ENCODE results near the gene SYTL4. TPM values are rescaled to one million over a fixed set of nuclear protein-coding genes. Genes with fewer than 3 reads are reported as not detected.

The SYTL4 gene
- total RNA-seq, 1 experiment from 2014 or later, result 0.13 TPM

DNA sequence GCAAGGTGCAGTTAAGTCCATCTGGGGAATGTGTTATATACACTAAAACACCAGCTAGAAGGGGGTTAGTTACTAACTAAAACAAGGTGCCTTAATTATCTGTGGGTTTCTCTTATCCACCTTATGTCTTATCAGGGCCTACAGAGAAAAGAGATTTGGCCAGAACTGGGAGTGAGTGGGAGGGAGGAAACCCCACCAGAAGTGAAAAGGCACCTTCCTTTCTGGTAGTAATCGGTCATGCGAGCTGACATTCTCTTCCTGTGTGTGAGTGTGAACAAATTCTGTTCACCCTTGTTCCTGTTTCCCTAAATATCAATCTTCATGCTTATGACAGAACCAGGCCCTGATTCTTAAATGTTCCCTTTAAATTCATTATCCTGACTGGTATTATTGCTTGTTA, 44.4 kb downstream of the SYTL4 start:
- no CpG with 5 or more reads among the region's 2 CpGs for WGBS (ENCODE audit: extremely low coverage, insufficient read length, low lambda C conversion rate)

More for the DNA sequence above, 44.4 kb downstream of the SYTL4 start:
- H2BK5ac ChIP-seq (ENCODE audit: insufficient read length, low read length), result no peak overlapping the region
- no peak for DNase-seq
- H3K79me2 ChIP-seq (ENCODE audit: insufficient read depth, low read length), result no peaks in the 10 kb centered on the region
- Mint-ChIP-seq H3K4me3 (no peak overlapping the region), H3K9me3 (peaks cover 34 to 57% of the 10 kb centered on the region in 2 experiments), H3K36me3 (ENCODE audit: insufficient read depth in 1 of 3, low read depth in 3 of 3) (peaks cover 0 to 2% (median 0%) of the 10 kb centered on the region in 3 experiments; a peak in 1 of 7 replicates), H3K4me1 (no peaks in the 10 kb centered on the region), H3K27me3 (ENCODE audit: low read depth) (peaks cover 3% of the 10 kb centered on the region), H3K27ac (no peak overlapping the region; a peak in 1 of 7 replicates)
- no peaks in the 10 kb centered on the region for H3K79me1 ChIP-seq (ENCODE audit: insufficient read depth, low read depth, low read length, poor library complexity, severe bottlenecking)
- no peak overlapping the region for H3K23ac ChIP-seq (ENCODE audit: insufficient read length, low read depth, low read length)
- H4K5ac ChIP-seq (ENCODE audit: insufficient read length, low read depth, low read length), result no peak overlapping the region
- no peak overlapping the region for H2BK120ac ChIP-seq (ENCODE audit: low read depth, low read length, poor library complexity, severe bottlenecking)
- H2BK20ac ChIP-seq (ENCODE audit: low read depth, low read length, poor library complexity, severe bottlenecking), result no peak overlapping the region
- H4K8ac ChIP-seq (replicated peaks; ENCODE audit: insufficient read length, low read depth, low read length), result no peak overlapping the region
- no peaks in the 10 kb centered on the region for H3K4me1 ChIP-seq (ENCODE audit: insufficient read depth, low read length)
- H3K4me2 ChIP-seq (ENCODE audit: insufficient read depth, insufficient read length, low read length), result no peak overlapping the region
- no peak overlapping the region for H3K14ac ChIP-seq (ENCODE audit: insufficient read depth, low read length)
- H4K20me1 ChIP-seq (ENCODE audit: control insufficient read depth, insufficient read depth, insufficient read length), result no peaks in the 10 kb centered on the region
- H3K27ac ChIP-seq (ENCODE audit: insufficient read length, low read depth, low read length), result no peak overlapping the region
- no peak for TF ChIP-seq CTCF (conservative IDR thresholded peaks at IDR 0.05)
- no peak overlapping the region for H3K9ac ChIP-seq (ENCODE audit: extremely low read depth, insufficient read length, low read length)
- no peak overlapping the region for H4K91ac ChIP-seq (ENCODE audit: insufficient read length, low read depth, low read length)
- no peak overlapping the region for H2BK12ac ChIP-seq (ENCODE audit: insufficient read length, low read depth, low read length)
- no peaks in the 10 kb centered on the region for H3K23me2 ChIP-seq (ENCODE audit: insufficient read length, low read depth, low read length, poor library complexity, severe bottlenecking)
- H3K18ac ChIP-seq (ENCODE audit: insufficient read length, low read depth, low read length), result no peak overlapping the region
- no peak overlapping the region for H2AFZ ChIP-seq (ENCODE audit: low read length)
- no peak overlapping the region for H3K56ac ChIP-seq (ENCODE audit: insufficient read length, low read depth, low read length)
- no peak overlapping the region for H2AK5ac ChIP-seq (ENCODE audit: insufficient read length, low read length)
- H2BK15ac ChIP-seq (ENCODE audit: low read depth, low read length), result no peak overlapping the region
- H3K9me3 ChIP-seq (ENCODE audit: control insufficient read depth, low read depth, low read length), result no peaks in the 10 kb centered on the region
- H3K4ac ChIP-seq (ENCODE audit: low read depth, low read length), result no peak overlapping the region
- H3T11ph ChIP-seq (ENCODE audit: low read length), result no peak overlapping the region
- H3K27me3 ChIP-seq (ENCODE audit: insufficient read depth, low read length), result no peaks in the 10 kb centered on the region

Data from H9 (cell line).